Neural progenitor cell (in vitro differentiated cells): ENCODE measurements around the gene PHTF1. TPM values are rescaled to one million over a fixed set of nuclear protein-coding genes. Genes with fewer than 3 reads are reported as not detected.

Experiments
- DNase-seq: peaks from one replicate; pipeline ENCODE4 v3.0.0-alpha.2; 2016; ENCODE audit warnings: low spot score
- H2AFZ ChIP-seq: fragments of 200-600 bp; sonication (generic); replicated peaks from 2 replicates; pipeline ENCODE4 v1.6.1; 2016; ENCODE audit warnings: antibody characterized with exemption
- H3F3A ChIP-seq: fragments of 200-600 bp; sonication (generic); 2 replicates; pipeline ENCODE4 v1.6.1; 2016; ENCODE audit warnings: antibody characterized with exemption, low read depth
- H3K27ac ChIP-seq: fragments of 200-600 bp; sonication (generic); 2 replicates; pipeline ENCODE4 v1.5.1; 2016; ENCODE audit warnings: mild to moderate bottlenecking
- H3K27me3 ChIP-seq: fragments of 200-600 bp; sonication (generic); 2 replicates; pipeline ENCODE4 v1.6.1; 2016; ENCODE audit warnings: mild to moderate bottlenecking, moderate library complexity
- H3K36me3 ChIP-seq: fragments of 200-600 bp; sonication (generic); 2 replicates; pipeline ENCODE4 v1.5.1; 2016
- H3K4me1 ChIP-seq: fragments of 200-600 bp; sonication (generic); 2 replicates; pipeline ENCODE4 v1.6.1; 2016; ENCODE audit warnings: mixed run types
- H3K4me2 ChIP-seq: fragments of 200-600 bp; sonication (generic); 2 replicates; pipeline ENCODE4 v1.6.1; 2016
- H3K4me3 ChIP-seq: fragments of 200-600 bp; sonication (generic); 2 replicates; pipeline ENCODE4 v1.5.1; 2016
- H3K79me2 ChIP-seq: fragments of 200-600 bp; sonication (generic); 2 replicates; pipeline ENCODE4 v1.6.1; 2016; ENCODE audit warnings: low read depth
- H3K9ac ChIP-seq: fragments of 200-600 bp; sonication (generic); 2 replicates; pipeline ENCODE4 v1.6.1; 2016
- H3K9me3 ChIP-seq: fragments of 200-600 bp; sonication (generic); 2 replicates; pipeline ENCODE4 v1.5.1; 2016; ENCODE audit warnings: low read depth
- H4K20me1 ChIP-seq: fragments of 200-600 bp; sonication (generic); 2 replicates; pipeline ENCODE4 v1.6.1; 2016; ENCODE audit warnings: low read depth
- H3K27ac Mint-ChIP-seq: 3 replicates; pipeline ENCODE4 v1.8.0; 2021; ENCODE audit warnings: mixed read lengths
- H3K27me3 Mint-ChIP-seq: 2 replicates; pipeline ENCODE4 v1.8.0; 2022; ENCODE audit warnings: low read depth, mild to moderate bottlenecking, inconsistent platforms, moderate library complexity, mixed read lengths; ENCODE audit not compliant: insufficient read depth
- H3K36me3 Mint-ChIP-seq: 3 replicates; pipeline ENCODE4 v1.8.0; 2021; ENCODE audit warnings: mixed read lengths
- H3K4me1 Mint-ChIP-seq: 3 replicates; pipeline ENCODE4 v1.8.0; 2021; ENCODE audit warnings: mixed read lengths
- H3K4me3 Mint-ChIP-seq: 3 replicates; pipeline ENCODE4 v1.8.0; 2021; ENCODE audit warnings: mild to moderate bottlenecking, moderate library complexity, mixed read lengths
- H3K9me3 Mint-ChIP-seq: 3 replicates; pipeline ENCODE4 v1.8.0; 2020; ENCODE audit warnings: mixed read lengths
- CTCF ChIP-seq: fragments of 200-600 bp; sonication (generic); IDR thresholded peaks from 2 replicates; pipeline ENCODE4 v1.5.1; 2017; ENCODE audit warnings: antibody characterized with exemption, mild to moderate bottlenecking
- EZH2 ChIP-seq: fragments of 200-600 bp; sonication (generic); IDR thresholded peaks from 2 replicates; pipeline ENCODE4 v1.6.1; 2017; ENCODE audit warnings: antibody characterized with exemption, mild to moderate bottlenecking, moderate library complexity
- EZH2phosphoT487 ChIP-seq: fragments of 200-600 bp; sonication (generic); IDR thresholded peaks from 2 replicates; pipeline ENCODE4 v1.6.1; 2017; ENCODE audit warnings: antibody characterized with exemption
- total RNA-seq: library from RNA; depleted of rRNA; stranded (reverse); fragments of >200 nt; gene quantifications from 2 replicates; pipeline ENCODE4 v1.2.3, GENCODE V29; 2015; ENCODE audit warnings: low replicate concordance

Gene PHTF1
- total RNA-seq, 1 donor from 2014 or later, result 76.8 TPM

GRCh38 chr1:113783254-113784103, 24.2 kb upstream of the PHTF1 start:
- no peak overlapping the region for H2AFZ ChIP-seq
- H3K9ac ChIP-seq, result no peak overlapping the region
- no peak overlapping the region for H3K4me3 Mint-ChIP-seq
- no peak for DNase-seq
- H3K27ac ChIP-seq, result no peak overlapping the region
- H3K9me3 ChIP-seq, result no peaks in the 10 kb centered on the region
- H3K9me3 Mint-ChIP-seq, result no peaks in the 10 kb centered on the region
- H3K36me3 Mint-ChIP-seq, result peaks cover 27% of the 10 kb centered on the region
- H3K79me2 ChIP-seq, result peaks cover 99% of the 10 kb centered on the region
- H3K27me3 ChIP-seq, result no peaks in the 10 kb centered on the region
- H4K20me1 ChIP-seq, result peaks cover 41% of the 10 kb centered on the region
- H3F3A ChIP-seq, result no peaks in the 10 kb centered on the region
- H3K27me3 Mint-ChIP-seq, result no peaks in the 10 kb centered on the region
- no peak for TF ChIP-seq EZH2
- no peak for TF ChIP-seq EZH2phosphoT487
- no peak for TF ChIP-seq CTCF
- no peak overlapping the region for H3K27ac Mint-ChIP-seq
- peaks cover 7% of the 10 kb centered on the region for H3K4me1 Mint-ChIP-seq
- no peaks in the 10 kb centered on the region for H3K36me3 ChIP-seq
- no peak overlapping the region for H3K4me3 ChIP-seq
- no peak overlapping the region for H3K4me2 ChIP-seq
- peaks cover 14% of the 10 kb centered on the region for H3K4me1 ChIP-seq

GRCh38 chr1:113782406-113782805, 23.1 kb upstream of the PHTF1 start:
- Histone ChIP-seq H3K4me1 (peaks cover 14% of the 10 kb centered on the region), H3K9ac (no peak overlapping the region), H3K36me3 (peaks cover 6% of the 10 kb centered on the region), H3K4me3 (no peak overlapping the region), H3K9me3 (no peaks in the 10 kb centered on the region), H3K79me2 (peaks cover 99% of the 10 kb centered on the region), H3K4me2 (no peak overlapping the region), H4K20me1 (peaks cover 41% of the 10 kb centered on the region), H2AFZ (no peak overlapping the region), H3K27ac (no peak overlapping the region), H3K27me3 (no peaks in the 10 kb centered on the region), H3F3A (no peaks in the 10 kb centered on the region)
- H3K36me3 Mint-ChIP-seq, result peaks cover 28% of the 10 kb centered on the region
- no peak overlapping the region for H3K27ac Mint-ChIP-seq
- H3K27me3 Mint-ChIP-seq, result no peaks in the 10 kb centered on the region
- DNase-seq, result no peak
- TF ChIP-seq EZH2phosphoT487 (no peak), CTCF (no peak), EZH2 (no peak)
- H3K4me1 Mint-ChIP-seq, result peaks cover 7% of the 10 kb centered on the region
- no peak overlapping the region for H3K4me3 Mint-ChIP-seq
- no peaks in the 10 kb centered on the region for H3K9me3 Mint-ChIP-seq

- H3K9me3 Mint-ChIP-seq, result no peaks in the 10 kb centered on the region
- H3K27ac Mint-ChIP-seq, result no peak overlapping the region
- Histone ChIP-seq H3K9ac (no peak overlapping the region), H3K4me1 (peaks cover 14% of the 10 kb centered on the region), H3K27me3 (no peaks in the 10 kb centered on the region), H3K79me2 (peaks cover 82% of the 10 kb centered on the region), H3K27ac (no peak overlapping the region), H2AFZ (no peak overlapping the region), H3K4me2 (no peak overlapping the region), H3K4me3 (no peak overlapping the region), H3K9me3 (no peaks in the 10 kb centered on the region), H3F3A (no peaks in the 10 kb centered on the region), H4K20me1 (peaks cover 40% of the 10 kb centered on the region), H3K36me3 (peaks cover 6% of the 10 kb centered on the region)
- no peak overlapping the region for H3K4me3 Mint-ChIP-seq
- H3K36me3 Mint-ChIP-seq, result peaks cover 24% of the 10 kb centered on the region
- no peak for DNase-seq
- H3K27me3 Mint-ChIP-seq, result no peaks in the 10 kb centered on the region
- TF ChIP-seq EZH2 (no peak), EZH2phosphoT487 (no peak), CTCF (no peak)
- no peaks in the 10 kb centered on the region for H3K4me1 Mint-ChIP-seq
Measured at GRCh38 chr1:113780374-113781146, 21.3 kb upstream of the PHTF1 start.
